ENCODE results near the gene ABCA13.

- no peak for TF ChIP-seq CTCF (IDR thresholded peaks at IDR 0.05; ENCODE audit: insufficient read depth, low read depth, low read length)
- no peak for TF ChIP-seq EZH2 (IDR thresholded peaks at IDR 0.05; ENCODE audit: insufficient read depth, low read length)
These were observed 446.2 kb downstream of the ABCA13 start for GRCh38 chr7:48617508-48617907.
